ENCODE measurements around the gene TSN.

Gene TSN

DNA sequence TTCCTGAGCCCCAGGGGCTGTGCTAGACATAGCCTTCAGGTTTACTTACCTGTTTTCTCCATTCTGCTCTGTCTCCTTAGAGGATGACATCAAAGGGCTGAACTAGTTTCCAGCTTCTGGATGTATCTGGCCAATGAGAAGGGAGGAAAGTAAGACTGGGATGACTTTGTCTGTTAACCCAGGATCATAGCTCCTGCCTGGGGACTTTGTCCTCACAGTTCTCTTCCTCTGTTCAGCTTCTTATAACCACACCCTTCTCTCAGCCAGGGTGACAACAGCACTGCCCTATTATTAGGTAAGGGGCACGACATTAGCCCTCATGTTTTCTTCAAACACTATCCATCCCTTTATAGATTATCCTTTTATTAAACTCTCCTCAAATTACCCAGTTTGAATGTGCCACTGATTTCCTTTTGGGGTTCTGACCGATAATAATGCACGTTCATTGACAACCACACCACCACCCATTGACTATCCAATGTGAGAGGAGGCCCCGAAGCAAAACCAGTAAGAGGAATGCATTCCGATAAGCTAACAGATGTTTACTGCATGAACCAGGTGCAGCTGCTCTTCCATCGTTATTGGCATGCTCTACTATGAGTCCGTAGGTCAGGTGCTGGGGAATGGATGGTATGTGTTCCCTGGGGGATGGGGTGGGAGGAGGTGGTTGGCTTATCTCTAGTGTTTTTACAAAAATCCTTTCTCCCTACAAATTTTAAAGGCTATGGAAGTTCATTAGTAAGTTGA lies 23.5 kb downstream of the TSN start:
- Histone ChIP-seq H3K9me3 (ENCODE audit: control insufficient read depth, insufficient read depth, low read length) (no peaks in the 10 kb centered on the region), H3K4me1 (ENCODE audit: control insufficient read depth, low read length) (no peaks in the 10 kb centered on the region), H3F3A (ENCODE audit: control insufficient read depth, insufficient read depth) (no peaks in the 10 kb centered on the region), H3K36me3 (ENCODE audit: control insufficient read depth, low read length) (no peaks in the 10 kb centered on the region), H3K4me3 (ENCODE audit: low read length) (no peak overlapping the region), H3K79me2 (ENCODE audit: control insufficient read depth, low read length) (no peaks in the 10 kb centered on the region), H4K20me1 (ENCODE audit: control insufficient read depth, insufficient read depth, low read depth, low read length) (no peaks in the 10 kb centered on the region), H3K27me3 (ENCODE audit: control insufficient read depth, low read length) (no peaks in the 10 kb centered on the region), H3K4me2 (ENCODE audit: low read length) (no peak overlapping the region), H3K9me2 (replicated peaks; ENCODE audit: control insufficient read depth, low read length) (no peaks in the 10 kb centered on the region), H3K27ac (ENCODE audit: low read depth, low read length) (no peak overlapping the region)
- no peak for TF ChIP-seq EZH2phosphoT487 (IDR thresholded peaks at IDR 0.05; ENCODE audit: borderline replicate concordance, low read length)
- TF ChIP-seq, protein P1, sequence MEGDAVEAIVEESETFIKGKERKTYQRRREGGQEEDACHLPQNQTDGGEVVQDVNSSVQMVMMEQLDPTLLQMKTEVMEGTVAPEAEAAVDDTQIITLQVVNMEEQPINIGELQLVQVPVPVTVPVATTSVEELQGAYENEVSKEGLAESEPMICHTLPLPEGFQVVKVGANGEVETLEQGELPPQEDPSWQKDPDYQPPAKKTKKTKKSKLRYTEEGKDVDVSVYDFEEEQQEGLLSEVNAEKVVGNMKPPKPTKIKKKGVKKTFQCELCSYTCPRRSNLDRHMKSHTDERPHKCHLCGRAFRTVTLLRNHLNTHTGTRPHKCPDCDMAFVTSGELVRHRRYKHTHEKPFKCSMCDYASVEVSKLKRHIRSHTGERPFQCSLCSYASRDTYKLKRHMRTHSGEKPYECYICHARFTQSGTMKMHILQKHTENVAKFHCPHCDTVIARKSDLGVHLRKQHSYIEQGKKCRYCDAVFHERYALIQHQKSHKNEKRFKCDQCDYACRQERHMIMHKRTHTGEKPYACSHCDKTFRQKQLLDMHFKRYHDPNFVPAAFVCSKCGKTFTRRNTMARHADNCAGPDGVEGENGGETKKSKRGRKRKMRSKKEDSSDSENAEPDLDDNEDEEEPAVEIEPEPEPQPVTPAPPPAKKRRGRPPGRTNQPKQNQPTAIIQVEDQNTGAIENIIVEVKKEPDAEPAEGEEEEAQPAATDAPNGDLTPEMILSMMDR (IDR thresholded peaks at IDR 0.05; ENCODE audit: low read depth, low read length, poor library complexity, severe bottlenecking): no peak

- H3K36me3 ChIP-seq (ENCODE audit: control insufficient read depth, low read length): no peaks in the 10 kb centered on the region
- no peaks in the 10 kb centered on the region for H3K9me3 ChIP-seq (ENCODE audit: control insufficient read depth, insufficient read depth, low read length)
- TF ChIP-seq EZH2phosphoT487 (IDR thresholded peaks at IDR 0.05; ENCODE audit: borderline replicate concordance, low read length): no peak
- TF ChIP-seq, protein P1 (IDR thresholded peaks at IDR 0.05; ENCODE audit: low read depth, low read length, poor library complexity, severe bottlenecking): no peak
- H3K79me2 ChIP-seq (ENCODE audit: control insufficient read depth, low read length): no peaks in the 10 kb centered on the region
- no peak overlapping the region for H3K27ac ChIP-seq (ENCODE audit: low read depth, low read length)
- H3K27me3 ChIP-seq (ENCODE audit: control insufficient read depth, low read length): no peaks in the 10 kb centered on the region
- no peaks in the 10 kb centered on the region for H3K4me1 ChIP-seq (ENCODE audit: control insufficient read depth, low read length)
- H4K20me1 ChIP-seq (ENCODE audit: control insufficient read depth, insufficient read depth, low read depth, low read length): no peaks in the 10 kb centered on the region
- no peaks in the 10 kb centered on the region for H3K9me2 ChIP-seq (replicated peaks; ENCODE audit: control insufficient read depth, low read length)
- no peaks in the 10 kb centered on the region for H3F3A ChIP-seq (ENCODE audit: control insufficient read depth, insufficient read depth)
- no peak overlapping the region for H3K4me3 ChIP-seq (ENCODE audit: low read length)
- H3K4me2 ChIP-seq (ENCODE audit: low read length): no peak overlapping the region
Measured at GRCh38 chr2:121783180-121783579, 27.7 kb downstream of the TSN start.

- Histone ChIP-seq H3K9me2 (replicated peaks; ENCODE audit: control insufficient read depth, low read length) (no peaks in the 10 kb centered on the region), H3K4me1 (ENCODE audit: control insufficient read depth, low read length) (peaks cover 19% of the 10 kb centered on the region), H3K9me3 (ENCODE audit: control insufficient read depth, insufficient read depth, low read length) (no peaks in the 10 kb centered on the region), H3F3A (ENCODE audit: control insufficient read depth, insufficient read depth) (no peaks in the 10 kb centered on the region), H3K27me3 (ENCODE audit: control insufficient read depth, low read length) (no peaks in the 10 kb centered on the region), H4K20me1 (ENCODE audit: control insufficient read depth, insufficient read depth, low read depth, low read length) (no peaks in the 10 kb centered on the region), H3K79me2 (ENCODE audit: control insufficient read depth, low read length) (no peaks in the 10 kb centered on the region), H3K4me2 (ENCODE audit: low read length) (no peak overlapping the region), H3K4me3 (ENCODE audit: low read length) (no peak overlapping the region), H3K27ac (ENCODE audit: low read depth, low read length) (no peak overlapping the region), H3K36me3 (ENCODE audit: control insufficient read depth, low read length) (no peaks in the 10 kb centered on the region)
- TF ChIP-seq, protein P1 (IDR thresholded peaks at IDR 0.05; ENCODE audit: low read depth, low read length, poor library complexity, severe bottlenecking): no peak
- TF ChIP-seq EZH2phosphoT487 (IDR thresholded peaks at IDR 0.05; ENCODE audit: borderline replicate concordance, low read length): no peak
Measured at GRCh38 chr2:121788685-121789084, 33.2 kb downstream of the TSN start.

All from DOHH2 (cell line).